HCT116 (cell line): Measurements from ENCODE around the gene SLC5A1. TPM values are rescaled to one million over a fixed set of nuclear protein-coding genes. Genes with fewer than 3 reads are reported as not detected.

Experiments used
- ATAC-seq: fragments of 200-7000 bp; cut with Tn5 transposase; 2 replicates; pipeline ENCODE4 v1.9.1; 2020; ENCODE audit warnings: mild to moderate bottlenecking, moderate library complexity
- BruUV-seq: library from RNA; stranded (reverse); fragments of 400-500 nt; replicated peaks from 2 replicates; lab custom pipeline; 2021; lab: Mats Ljungman, UMichigan
- CTCF ChIA-PET: fragments of 300-600 bp; sonication (Branson Sonifier 250); formaldehyde crosslinking; loops from one replicate; lab custom pipeline; 2021; ENCODE audit warnings: antibody characterized with exemption; lab: Charles Lee
- POLR2A ChIA-PET: fragments of 300-600, 350-600 bp; sonication (Branson Sonifier 250); formaldehyde crosslinking; loops from one replicate; lab custom pipeline; 2021; ENCODE audit warnings: antibody characterized with exemption; lab: Charles Lee
- RAD21 ChIA-PET, 2 experiments: fragments of 300-600 bp; sonication (Branson Sonifier 250); formaldehyde crosslinking; loops; one replicate each; lab custom pipeline; 2023; ENCODE audit warnings: low total read pairs in 2 of 2; ENCODE audit not compliant: uncharacterized antibody in 2 of 2, unreplicated experiment in 2 of 2, low non-redundant PET in 1 of 2; lab: Charles Lee
- DNase-seq: peaks from one replicate; pipeline ENCODE4 v3.0.0-alpha.2; 2010; ENCODE audit warnings: low read depth, low spot score
- H2AFZ ChIP-seq: fragments of 200-600 bp; shearing (Covaris generic), sonication (generic); 2 replicates; pipeline ENCODE4 v1.6.1; 2017; ENCODE audit warnings: low read depth, mixed run types, mixed read lengths, antibody characterized with exemption, low read length; ENCODE audit not compliant: poor library complexity, severe bottlenecking
- H3K27ac ChIP-seq: 2 replicates; pipeline ENCODE4 v1.5.1; 2012; ENCODE audit warnings: low read depth, low read length
- H3K27me3 ChIP-seq: fragments of 200-600 bp; sonication (generic); 2 replicates; pipeline ENCODE4 v1.6.1; 2016; ENCODE audit warnings: mixed run types, low read length, mixed read lengths; ENCODE audit not compliant: insufficient read depth
- H3K36me3 ChIP-seq, 2 experiments: fragments of 200-500 bp in 1 of 2; fragments of 200-600 bp in 1 of 2; sonication (Bioruptor generic) in 1 of 2; sonication (generic) in 1 of 2; 2 replicates each; pipeline versions ENCODE4 v1.5.1 to v1.6.1; 2014 to 2016; ENCODE audit warnings: low read length in 2 of 2, inconsistent platforms in 1 of 2, mixed read lengths in 1 of 2, mixed run types in 1 of 2; ENCODE audit not compliant: insufficient read depth in 2 of 2, control insufficient read depth in 1 of 2
- H3K4me1 ChIP-seq, 2 experiments: fragments of 200-600 bp in 1 of 2; sonication (generic) in 1 of 2; 2 replicates each; pipeline versions ENCODE4 v1.5.1 to v1.6.1; 2012 to 2017; ENCODE audit warnings: low read length in 2 of 2, inconsistent platforms in 1 of 2, mild to moderate bottlenecking in 1 of 2, mixed read lengths in 1 of 2, mixed run types in 1 of 2, moderate library complexity in 1 of 2; ENCODE audit not compliant: insufficient read depth in 2 of 2, control insufficient read depth in 1 of 2
- H3K4me2 ChIP-seq: fragments of 200-600 bp; sonication (generic); 2 replicates; pipeline ENCODE4 v1.6.1; 2017; ENCODE audit warnings: mixed run types, low read length, mixed read lengths
- H3K4me3 ChIP-seq, 2 experiments: fragments of 200-600 bp in 1 of 2; sonication (generic) in 1 of 2; replicated peaks in 1 of 2; 2 replicates each; pipeline ENCODE4 v1.5.1; 2011 to 2016; ENCODE audit warnings: low read length in 2 of 2, control low read depth in 1 of 2, low read depth in 1 of 2, mild to moderate bottlenecking in 1 of 2, mixed read lengths in 1 of 2, mixed run types in 1 of 2
- H3K79me2 ChIP-seq: fragments of 200-600 bp; sonication (generic); 2 replicates; pipeline ENCODE4 v1.6.1; 2017; ENCODE audit warnings: mild to moderate bottlenecking, mixed run types, low read length, moderate library complexity, mixed read lengths; ENCODE audit not compliant: insufficient read depth
- H3K9ac ChIP-seq: fragments of 200-600 bp; sonication (generic); 2 replicates; pipeline ENCODE4 v1.6.1; 2016; ENCODE audit warnings: low read length, mixed read lengths
- H3K9me2 ChIP-seq: fragments of 200-600 bp; sonication (generic), shearing (Covaris generic); 2 replicates; pipeline ENCODE4 v1.6.1; 2017; ENCODE audit warnings: mixed run types, mild to moderate bottlenecking, moderate library complexity; ENCODE audit not compliant: insufficient read depth
- H3K9me3 ChIP-seq, 2 experiments: fragments of 200-500 bp in 1 of 2; fragments of 200-600 bp in 1 of 2; sonication (Bioruptor generic) in 1 of 2; sonication (generic) in 1 of 2; 2 replicates each; pipeline ENCODE4 v1.6.1; 2014 to 2017; ENCODE audit warnings: low read length in 2 of 2, mixed read lengths in 2 of 2, inconsistent platforms in 1 of 2, low read depth in 1 of 2, mild to moderate bottlenecking in 1 of 2, mixed run types in 1 of 2, moderate library complexity in 1 of 2; ENCODE audit not compliant: control insufficient read depth in 1 of 2, insufficient read depth in 1 of 2
- H4K20me1 ChIP-seq: fragments of 200-600 bp; sonication (generic), shearing (Covaris generic); 2 replicates; pipeline ENCODE4 v1.6.1; 2017; ENCODE audit warnings: mixed run types, mild to moderate bottlenecking, moderate library complexity; ENCODE audit not compliant: insufficient read depth
- CBX3 ChIP-seq: IDR thresholded peaks from 2 replicates; pipeline ENCODE4 v1.6.1; 2012; ENCODE audit warnings: low read depth
- EGR1 ChIP-seq: IDR thresholded peaks from 2 replicates; pipeline ENCODE4 v1.6.1; 2012; ENCODE audit warnings: low read depth
- EZH2 ChIP-seq: fragments of 200-600 bp; sonication (generic); IDR thresholded peaks from 2 replicates; pipeline ENCODE4 v1.6.1; 2017; ENCODE audit warnings: antibody characterized with exemption, mixed run types
- EZH2phosphoT487 ChIP-seq: fragments of 200-600 bp; IDR thresholded peaks from 2 replicates; pipeline ENCODE4 v1.6.1; 2018; ENCODE audit warnings: antibody characterized with exemption, borderline replicate concordance
- FOSL1 ChIP-seq: IDR thresholded peaks from 2 replicates; pipeline ENCODE4 v1.6.1; 2012; ENCODE audit warnings: low read depth
- JUND ChIP-seq: IDR thresholded peaks from 2 replicates; pipeline ENCODE4 v1.6.1; 2012
- POLR2A ChIP-seq: IDR thresholded peaks from 2 replicates; pipeline ENCODE4 v1.7.0; 2011; ENCODE audit warnings: borderline replicate concordance; ENCODE audit not compliant: insufficient read depth, insufficient read length; ENCODE audit errors: extremely low read depth
- POLR2AphosphoS5 ChIP-seq: IDR thresholded peaks from 2 replicates; pipeline ENCODE4 v1.6.1; 2011; ENCODE audit warnings: mild to moderate bottlenecking, low read depth, low read length, moderate library complexity
- RAD21 ChIP-seq: IDR thresholded peaks from 2 replicates; pipeline ENCODE4 v1.6.1; 2012; ENCODE audit warnings: low read depth, mild to moderate bottlenecking
- TCF7L2 ChIP-seq: IDR thresholded peaks from 2 replicates; pipeline ENCODE4 v1.7.0; 2011; ENCODE audit warnings: borderline replicate concordance, inconsistent platforms; ENCODE audit not compliant: insufficient read depth, insufficient read length; ENCODE audit errors: extremely low read depth
- YY1 ChIP-seq: IDR thresholded peaks from 2 replicates; pipeline ENCODE4 v1.6.1; 2011; ENCODE audit warnings: low read length, low read depth, moderate library complexity, mild to moderate bottlenecking; ENCODE audit not compliant: insufficient replicate concordance; ENCODE audit errors: extremely low read depth
- ZFX ChIP-seq: fragments of 450-650 bp; IDR thresholded peaks from 2 replicates; pipeline ENCODE4 v1.6.1; 2017
- ZNF274 ChIP-seq: fragments of 200-500 bp; sonication (Bioruptor generic); IDR thresholded peaks from 2 replicates; pipeline ENCODE4 v1.6.1; 2014; ENCODE audit warnings: mild to moderate bottlenecking, low read depth, low read length, inconsistent platforms
- intact Hi-C: fragments of 100-400 bp; cut with micrococcal nuclease; formaldehyde crosslinking; loops from 2 replicates; pipeline ENCODE4 v1.10.0; 2022
- total RNA-seq: library from RNA; stranded (reverse); gene quantifications from one replicate; pipeline ENCODE4 v1.2.1, GENCODE V29; 2021; ENCODE audit not compliant: unreplicated experiment
- TF ChIP-seq, protein P1 (sequence below): IDR thresholded peaks from 2 replicates; pipeline ENCODE4 v1.6.1; 2011; ENCODE audit warnings: mild to moderate bottlenecking, low read length, moderate library complexity; ENCODE audit not compliant: insufficient replicate concordance; ENCODE audit errors: extremely low read depth
- TF ChIP-seq, protein P2 (sequence below): IDR thresholded peaks from 2 replicates; pipeline ENCODE4 v1.6.1; 2012; ENCODE audit warnings: low read depth

Gene SLC5A1
- total RNA-seq, 1 experiment from 2014 or later: 0.32 TPM

GRCh38 chr22:32076761-32077084, 33.7 kb downstream of the SLC5A1 start:
- Histone ChIP-seq H3K36me3 (no peaks in the 10 kb centered on the region), H4K20me1 (no peaks in the 10 kb centered on the region), H3K4me3 (no peak overlapping the region), H3K79me2 (no peaks in the 10 kb centered on the region), H2AFZ (no peak overlapping the region), H3K9ac (no peak overlapping the region), H3K4me1 (peaks cover 18 to 24% of the 10 kb centered on the region in 2 experiments), H3K9me3 (no peaks in the 10 kb centered on the region), H3K9me2 (no peaks in the 10 kb centered on the region), H3K4me2 (no peak overlapping the region), H3K27ac (no peak overlapping the region), H3K27me3 (no peaks in the 10 kb centered on the region)
- ATAC-seq (no peak), DNase-seq (no peak)
- ChIA-PET CTCF (interaction anchor here (1.3 to 1.9 kb wide), 2 partner anchors 99 to 106 kb away, joined by 6 to 8 read pairs; no protein-coding TSS in a partner anchor), POLR2A (no interaction called here), RAD21 (no interaction called here)
- intact Hi-C loops: no loop called here
- no peak for TF ChIP-seq EZH2
- TF ChIP-seq, protein P1, sequence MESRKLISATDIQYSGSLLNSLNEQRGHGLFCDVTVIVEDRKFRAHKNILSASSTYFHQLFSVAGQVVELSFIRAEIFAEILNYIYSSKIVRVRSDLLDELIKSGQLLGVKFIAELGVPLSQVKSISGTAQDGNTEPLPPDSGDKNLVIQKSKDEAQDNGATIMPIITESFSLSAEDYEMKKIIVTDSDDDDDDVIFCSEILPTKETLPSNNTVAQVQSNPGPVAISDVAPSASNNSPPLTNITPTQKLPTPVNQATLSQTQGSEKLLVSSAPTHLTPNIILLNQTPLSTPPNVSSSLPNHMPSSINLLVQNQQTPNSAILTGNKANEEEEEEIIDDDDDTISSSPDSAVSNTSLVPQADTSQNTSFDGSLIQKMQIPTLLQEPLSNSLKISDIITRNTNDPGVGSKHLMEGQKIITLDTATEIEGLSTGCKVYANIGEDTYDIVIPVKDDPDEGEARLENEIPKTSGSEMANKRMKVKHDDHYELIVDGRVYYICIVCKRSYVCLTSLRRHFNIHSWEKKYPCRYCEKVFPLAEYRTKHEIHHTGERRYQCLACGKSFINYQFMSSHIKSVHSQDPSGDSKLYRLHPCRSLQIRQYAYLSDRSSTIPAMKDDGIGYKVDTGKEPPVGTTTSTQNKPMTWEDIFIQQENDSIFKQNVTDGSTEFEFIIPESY: no peak
- TF ChIP-seq ZFX: no peak
- TF ChIP-seq EZH2phosphoT487: no peak
- TF ChIP-seq CBX3: no peak
- no peak for TF ChIP-seq JUND
- no peak for TF ChIP-seq TCF7L2
- no peak for TF ChIP-seq YY1
- BruUV-seq: no TSS peak

DNA sequence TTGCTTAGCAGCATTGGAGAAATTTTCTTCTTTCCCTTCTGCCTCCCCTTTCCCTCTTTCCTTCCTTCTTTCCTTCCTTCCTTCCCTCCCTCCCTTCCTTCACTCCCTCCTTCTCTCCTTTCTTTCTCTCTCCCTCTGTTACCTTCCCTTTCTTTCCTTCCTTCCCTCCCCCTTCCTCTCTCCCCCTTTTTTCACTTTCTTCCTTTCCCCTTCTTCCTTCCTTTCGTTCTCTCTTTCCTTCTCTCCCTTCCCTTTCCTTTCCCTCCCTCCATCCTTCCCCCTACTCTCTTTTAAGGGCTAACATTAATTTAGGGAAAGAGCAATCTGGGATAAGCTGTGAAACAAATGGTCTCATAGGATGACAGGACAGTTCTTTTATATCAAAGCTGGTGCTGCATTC, 34.1 kb downstream of the SLC5A1 start:
- ChIA-PET POLR2A (no interaction called here), CTCF (interaction anchor here (1.9 kb wide), 1 partner anchor 100 kb away, joined by 8 read pairs; no protein-coding TSS in a partner anchor), RAD21 (no interaction called here)
- Histone ChIP-seq H3K4me2 (no peak overlapping the region), H3K36me3 (no peaks in the 10 kb centered on the region), H3K4me3 (no peak overlapping the region), H2AFZ (no peak overlapping the region), H3K79me2 (no peaks in the 10 kb centered on the region), H3K27me3 (no peaks in the 10 kb centered on the region), H3K9ac (no peak overlapping the region), H4K20me1 (no peaks in the 10 kb centered on the region), H3K9me2 (no peaks in the 10 kb centered on the region), H3K27ac (no peak overlapping the region), H3K9me3 (no peaks in the 10 kb centered on the region), H3K4me1 (peaks cover 18 to 24% of the 10 kb centered on the region in 2 experiments)
- DNase-seq: no peak
- intact Hi-C loops: no loop called here
- TF ChIP-seq ZNF274 (no peak), JUND (no peak), POLR2AphosphoS5 (no peak), POLR2A (no peak), TCF7L2 (no peak), RAD21 (no peak), EGR1 (no peak), EZH2 (no peak), FOSL1 (no peak)
- TF ChIP-seq, protein P2, sequence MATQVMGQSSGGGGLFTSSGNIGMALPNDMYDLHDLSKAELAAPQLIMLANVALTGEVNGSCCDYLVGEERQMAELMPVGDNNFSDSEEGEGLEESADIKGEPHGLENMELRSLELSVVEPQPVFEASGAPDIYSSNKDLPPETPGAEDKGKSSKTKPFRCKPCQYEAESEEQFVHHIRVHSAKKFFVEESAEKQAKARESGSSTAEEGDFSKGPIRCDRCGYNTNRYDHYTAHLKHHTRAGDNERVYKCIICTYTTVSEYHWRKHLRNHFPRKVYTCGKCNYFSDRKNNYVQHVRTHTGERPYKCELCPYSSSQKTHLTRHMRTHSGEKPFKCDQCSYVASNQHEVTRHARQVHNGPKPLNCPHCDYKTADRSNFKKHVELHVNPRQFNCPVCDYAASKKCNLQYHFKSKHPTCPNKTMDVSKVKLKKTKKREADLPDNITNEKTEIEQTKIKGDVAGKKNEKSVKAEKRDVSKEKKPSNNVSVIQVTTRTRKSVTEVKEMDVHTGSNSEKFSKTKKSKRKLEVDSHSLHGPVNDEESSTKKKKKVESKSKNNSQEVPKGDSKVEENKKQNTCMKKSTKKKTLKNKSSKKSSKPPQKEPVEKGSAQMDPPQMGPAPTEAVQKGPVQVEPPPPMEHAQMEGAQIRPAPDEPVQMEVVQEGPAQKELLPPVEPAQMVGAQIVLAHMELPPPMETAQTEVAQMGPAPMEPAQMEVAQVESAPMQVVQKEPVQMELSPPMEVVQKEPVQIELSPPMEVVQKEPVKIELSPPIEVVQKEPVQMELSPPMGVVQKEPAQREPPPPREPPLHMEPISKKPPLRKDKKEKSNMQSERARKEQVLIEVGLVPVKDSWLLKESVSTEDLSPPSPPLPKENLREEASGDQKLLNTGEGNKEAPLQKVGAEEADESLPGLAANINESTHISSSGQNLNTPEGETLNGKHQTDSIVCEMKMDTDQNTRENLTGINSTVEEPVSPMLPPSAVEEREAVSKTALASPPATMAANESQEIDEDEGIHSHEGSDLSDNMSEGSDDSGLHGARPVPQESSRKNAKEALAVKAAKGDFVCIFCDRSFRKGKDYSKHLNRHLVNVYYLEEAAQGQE: no peak
- ATAC-seq: no peak
- no TSS peak for BruUV-seq
